SK-N-SH (cell line): ENCODE measurements around the gene EXOC6B. TPM values are rescaled to one million over a fixed set of nuclear protein-coding genes. Genes with fewer than 3 reads are reported as not detected.

Experiments
- CTCF ChIA-PET: fragments of 300-600, 350-600 bp; formaldehyde crosslinking; extraction: SDS; loops from one replicate; lab custom pipeline; 2021; lab: Yijun Ruan, JAX
- POLR2A ChIA-PET: fragments of 350-600 bp; sonication (Branson Sonifier 250); formaldehyde crosslinking; extraction: SDS; loops from one replicate; lab custom pipeline; 2020; ENCODE audit warnings: antibody characterized with exemption, inconsistent platforms; lab: Yijun Ruan, JAX
- DNase-seq: peaks from one replicate; pipeline ENCODE4 v3.0.0; 2012
- H2AFZ ChIP-seq: fragments of 200-600 bp; sonication (generic); 2 replicates; pipeline ENCODE4 v1.8.1; 2016; ENCODE audit warnings: antibody characterized with exemption, mild to moderate bottlenecking, low read depth
- H3F3A ChIP-seq: fragments of 200-600 bp; sonication (generic); replicated peaks from 2 replicates; pipeline ENCODE3; 2016; ENCODE audit warnings: antibody characterized with exemption, mild to moderate bottlenecking; ENCODE audit not compliant: insufficient read depth
- H3K27ac ChIP-seq, 2 experiments: fragments of 200-500 bp in 1 of 2; fragments of 200-600 bp in 1 of 2; sonication (Bioruptor generic) in 1 of 2; sonication (generic), shearing (Covaris generic) in 1 of 2; 2 replicates each; pipeline versions ENCODE4 v1.5.1 to v1.6.1; 2014 to 2016; ENCODE audit warnings: low read depth in 2 of 2, inconsistent platforms in 1 of 2, low read length in 1 of 2, mild to moderate bottlenecking in 1 of 2, mixed read lengths in 1 of 2
- H3K27me3 ChIP-seq: fragments of 200-600 bp; sonication (generic), shearing (Covaris generic); 2 replicates; pipeline ENCODE4 v1.6.1; 2016; ENCODE audit warnings: mixed run types; ENCODE audit not compliant: insufficient read depth
- H3K36me3 ChIP-seq, 2 experiments: fragments of 200-500 bp in 1 of 2; fragments of 200-600 bp in 1 of 2; sonication (Bioruptor generic) in 1 of 2; sonication (generic) in 1 of 2; replicated peaks in 1 of 2; 2 replicates each; pipeline versions ENCODE3 to v1.5.1; 2014 to 2016; ENCODE audit warnings: low read length in 1 of 2, mild to moderate bottlenecking in 1 of 2; ENCODE audit not compliant: insufficient read depth in 2 of 2, control insufficient read depth in 1 of 2
- H3K4me1 ChIP-seq, 2 experiments: fragments of 200-500 bp in 1 of 2; fragments of 200-600 bp in 1 of 2; sonication (Bioruptor generic) in 1 of 2; sonication (generic), shearing (Covaris generic) in 1 of 2; 2 replicates each; pipeline versions ENCODE4 v1.5.1 to v1.6.1; 2014 to 2016; ENCODE audit warnings: low read depth in 1 of 2, low read length in 1 of 2, mixed run types in 1 of 2; ENCODE audit not compliant: insufficient read depth in 2 of 2, control insufficient read depth in 1 of 2
- H3K4me2 ChIP-seq: fragments of 200-600 bp; sonication (generic), shearing (Covaris generic); 2 replicates; pipeline ENCODE4 v1.6.1; 2017; ENCODE audit warnings: mixed run types
- H3K4me3 ChIP-seq, 2 experiments: fragments of 200-500 bp in 1 of 2; fragments of 200-600 bp in 1 of 2; sonication (Bioruptor generic) in 1 of 2; sonication (generic), shearing (Covaris generic) in 1 of 2; 2 replicates each; pipeline versions ENCODE4 v1.5.1 to v1.8.1; 2014 to 2016; ENCODE audit warnings: low read depth in 2 of 2, inconsistent platforms in 1 of 2, low read length in 1 of 2, mild to moderate bottlenecking in 1 of 2, mixed read lengths in 1 of 2, moderate library complexity in 1 of 2
- H3K79me2 ChIP-seq: fragments of 200-600 bp; sonication (generic); 2 replicates; pipeline ENCODE4 v1.8.1; 2017; ENCODE audit warnings: mild to moderate bottlenecking; ENCODE audit not compliant: insufficient read depth
- H3K9ac ChIP-seq: fragments of 200-600 bp; sonication (generic); 2 replicates; pipeline ENCODE4 v1.6.1; 2017; ENCODE audit warnings: mixed run types
- H3K9me2 ChIP-seq: fragments of 200-600 bp; sonication (generic); 2 replicates; pipeline ENCODE4 v1.6.1; 2017; ENCODE audit warnings: mixed run types
- H3K9me3 ChIP-seq: fragments of 200-600 bp; sonication (generic); 2 replicates; pipeline ENCODE4 v1.6.1; 2017; ENCODE audit warnings: mixed run types, mild to moderate bottlenecking, moderate library complexity
- H4K20me1 ChIP-seq: fragments of 200-600 bp; sonication (generic); 2 replicates; pipeline ENCODE4 v1.6.1; 2017; ENCODE audit warnings: mild to moderate bottlenecking, mixed run types; ENCODE audit not compliant: insufficient read depth
- CHD2 ChIP-seq: fragments of 150-350 bp; IDR thresholded peaks from 2 replicates; pipeline ENCODE4 v1.6.1; 2018; ENCODE audit warnings: low read length; ENCODE audit not compliant: partially characterized antibody
- ELF1 ChIP-seq: IDR thresholded peaks from 2 replicates; pipeline ENCODE4 v1.4.0; 2012
- EP300 ChIP-seq, 2 experiments: IDR thresholded peaks; 2 replicates each; pipeline versions ENCODE4 v1.4.0 to v1.6.1; 2012; ENCODE audit warnings: borderline replicate concordance in 1 of 2, low read depth in 1 of 2, low read length in 1 of 2
- FOSL2 ChIP-seq: IDR thresholded peaks from 2 replicates; pipeline ENCODE4 v1.4.0; 2012; ENCODE audit warnings: low read depth, mild to moderate bottlenecking, moderate library complexity, borderline replicate concordance
- FOXM1 ChIP-seq: IDR thresholded peaks from 2 replicates; pipeline ENCODE4 v1.4.0; 2012; ENCODE audit warnings: low read depth, mild to moderate bottlenecking
- JUND ChIP-seq: IDR thresholded peaks from 2 replicates; pipeline ENCODE4 v1.4.0; 2012
- MEF2A ChIP-seq: IDR thresholded peaks from 2 replicates; pipeline ENCODE4 v1.4.0; 2012; ENCODE audit warnings: low read depth, borderline replicate concordance
- MXI1 ChIP-seq: IDR thresholded peaks from 2 replicates; pipeline ENCODE4 v1.6.1; 2012; ENCODE audit warnings: mild to moderate bottlenecking, low read depth, low read length, improper control_type of control experiment
- NRF1 ChIP-seq: IDR thresholded peaks from 2 replicates; pipeline ENCODE4 v1.6.1; 2012; ENCODE audit warnings: low read depth, mild to moderate bottlenecking, low read length
- PBX3 ChIP-seq: IDR thresholded peaks from 2 replicates; pipeline ENCODE4; 2012
- POLR2AphosphoS5 ChIP-seq: IDR thresholded peaks from 2 replicates; pipeline ENCODE4 v1.6.1; 2012; ENCODE audit warnings: low read depth, low read length
- RCOR1 ChIP-seq: fragments of 150-350 bp; IDR thresholded peaks from 2 replicates; pipeline ENCODE4 v1.6.1; 2017; ENCODE audit warnings: antibody characterized with exemption, low read length
- REST ChIP-seq: IDR thresholded peaks from 2 replicates; pipeline ENCODE4 v1.6.1; 2012; ENCODE audit warnings: mild to moderate bottlenecking, low read depth, low read length, moderate library complexity
- RXRA ChIP-seq: IDR thresholded peaks from 2 replicates; pipeline ENCODE4 v1.4.0; 2012; ENCODE audit warnings: low read depth, mild to moderate bottlenecking, borderline replicate concordance
- SIN3A ChIP-seq: IDR thresholded peaks from 2 replicates; pipeline ENCODE4 v1.6.1; 2012; ENCODE audit warnings: low read depth, mild to moderate bottlenecking, low read length, moderate library complexity, borderline replicate concordance
- SMC3 ChIP-seq: IDR thresholded peaks from 2 replicates; pipeline ENCODE4 v1.6.1; 2012; ENCODE audit warnings: low read depth, low read length, improper control_type of control experiment
- TAF1 ChIP-seq: IDR thresholded peaks from 2 replicates; pipeline ENCODE4 v1.6.1; 2012; ENCODE audit warnings: low read depth, mild to moderate bottlenecking, low read length, moderate library complexity, borderline replicate concordance
- TCF12 ChIP-seq: IDR thresholded peaks from 2 replicates; pipeline ENCODE4 v1.4.0; 2012
- WGBS: methylation state at CpG from one replicate; pipeline ENCODE4 v1.1.6; 2017; ENCODE audit warnings: low lambda C conversion rate; 5-methylcytosine and 5-hydroxymethylcytosine counted together
- polyA plus RNA-seq, 3 experiments: library from polyadenylated mRNA; depleted of rRNA; stranded (reverse); fragments of >200 nt; gene quantifications; 2 replicates each; pipeline ENCODE4 v1.2.3, GENCODE V29; 2012

EXOC6B gene
- polyA plus RNA-seq, 1 of the 3 experiments (the other 2 are of a cell fraction) = 7.4 TPM

- H3K4me1 ChIP-seq = peaks cover 0 to 13% of the 10 kb centered on the region in 2 experiments; a peak in 3 of 4 replicates
- TF ChIP-seq FOSL2 (no peak), REST (no peak), EP300 (IDR thresholded peaks at IDR 0.05; ENCODE audit: borderline replicate concordance in 1 of 2, low read depth in 1 of 2, low read length in 1 of 2) (no peak), NRF1 (no peak), ELF1 (no peak), PBX3 (no peak), MXI1 (no peak), RCOR1 (no peak)
- TF ChIP-seq, all 33 proteins: peak for 0
- ChIA-PET POLR2A (no interaction called here), CTCF (interaction anchor here (0.6 to 1.7 kb wide), 3 partner anchors 63 to 290 kb away, joined by 3 to 4 read pairs (median 4); no protein-coding TSS in a partner anchor)
- no peaks in the 10 kb centered on the region; the same call in 1 of the 2 replicates for H3K9me2 ChIP-seq
- H2AFZ ChIP-seq = no peak overlapping the region
- H3K9me3 ChIP-seq = peaks cover 5% of the 10 kb centered on the region; the same call in 1 of the 2 replicates
- no peak overlapping the region for H3K9ac ChIP-seq
- H3K27ac ChIP-seq = no peak overlapping the region
- no peaks in the 10 kb centered on the region for H4K20me1 ChIP-seq
- no peak overlapping the region for H3K4me2 ChIP-seq
- no peak for DNase-seq
- H3K79me2 ChIP-seq = no peaks in the 10 kb centered on the region
- no peaks in the 10 kb centered on the region for H3K27me3 ChIP-seq
- no peaks in the 10 kb centered on the region for H3K36me3 ChIP-seq
- 94% methylated on average over 1 of the region's 1 CpG for WGBS
- H3K4me3 ChIP-seq = no peak overlapping the region
- peaks cover 12% of the 10 kb centered on the region for H3F3A ChIP-seq
Measured at GRCh38 chr2:72292433-72292832, 533.4 kb downstream of the EXOC6B start.

GRCh38 chr2:72291059-72291458 is 534.8 kb downstream of the EXOC6B start:
- Histone ChIP-seq H2AFZ (no peak overlapping the region), H3K4me3 (no peak overlapping the region), H3K4me1 (peaks cover 0 to 13% of the 10 kb centered on the region in 2 experiments; a peak in 3 of 4 replicates), H3K9me3 (peaks cover 5% of the 10 kb centered on the region; the same call in 1 of the 2 replicates), H3K9ac (no peak overlapping the region), H3K27ac (peak overlapping the region in 1 of 2 experiments; percentile 33; a peak in 1 of 4 replicates), H3F3A (peaks cover 12% of the 10 kb centered on the region), H4K20me1 (no peaks in the 10 kb centered on the region), H3K9me2 (no peaks in the 10 kb centered on the region; the same call in 1 of the 2 replicates), H3K27me3 (no peaks in the 10 kb centered on the region), H3K36me3 (no peaks in the 10 kb centered on the region), H3K4me2 (peak overlapping the region; percentile 31; the same call in 1 of the 2 replicates), H3K79me2 (no peaks in the 10 kb centered on the region)
- POLR2A ChIA-PET = no interaction called here
- CTCF ChIA-PET = interaction anchor here (0.6 to 1.1 kb wide), 2 partner anchors 114 to 404 kb away, joined by 3 to 4 read pairs; no protein-coding TSS in a partner anchor
- no peak for DNase-seq
- WGBS = 44% methylated on average over 4 of the region's 4 CpGs
- no peak for TF ChIP-seq MEF2A
- TF ChIP-seq FOXM1 = no peak
- TF ChIP-seq RCOR1 = no peak
- TF ChIP-seq CHD2 = no peak
- peak; percentile 46 for TF ChIP-seq JUND
- TF ChIP-seq POLR2AphosphoS5 = no peak
- TF ChIP-seq PBX3 = 0 out of 2 replicates have a peak, but pooled peaks have one; percentile 20
- TF ChIP-seq SIN3A = no peak
- peak; percentile 54; the same call in 1 of the 2 replicates for TF ChIP-seq FOSL2
- no peak for TF ChIP-seq REST
- no peak for TF ChIP-seq TAF1
- no peak for TF ChIP-seq SMC3
- TF ChIP-seq TCF12 = no peak
- no peak for TF ChIP-seq RXRA
